ENCODE results near the gene BAZ2B.
"Not testable (repeated sequence)": the region's sequence is repeated elsewhere in the genome, so short reads cannot be mapped to it uniquely, and the experiment has no call there.

The BAZ2B gene

GRCh38 chr2:159535261-159535660 lies 81.1 kb downstream of the BAZ2B start:
- not testable (repeated sequence) for DNase-seq (ENCODE audit: low read depth)

- no peak for DNase-seq (ENCODE audit: low read depth)
These were observed 84.9 kb downstream of the BAZ2B start for GRCh38 chr2:159531475-159531874.

GRCh38 chr2:159526433-159526832 lies 89.9 kb downstream of the BAZ2B start:
- no peak for DNase-seq (ENCODE audit: low read depth)

- no peak for DNase-seq (ENCODE audit: low read depth)
These were observed 91.3 kb downstream of the BAZ2B start for GRCh38 chr2:159525012-159525411.

GRCh38 chr2:159521272-159521671 lies 95.1 kb downstream of the BAZ2B start:
- DNase-seq (ENCODE audit: low read depth): no peak

- peak; percentile 36 for DNase-seq (ENCODE audit: low read depth)
These were observed 97.9 kb downstream of the BAZ2B start for GRCh38 chr2:159518321-159519005.

- DNase-seq (ENCODE audit: low read depth): peak; percentile 47
These were observed 100.0 kb downstream of the BAZ2B start for GRCh38 chr2:159516241-159516758.

- DNase-seq (ENCODE audit: low read depth): no peak
These were observed 100.9 kb downstream of the BAZ2B start for GRCh38 chr2:159515441-159515840.

- DNase-seq (ENCODE audit: low read depth): no peak
These were observed 102.6 kb downstream of the BAZ2B start for GRCh38 chr2:159513745-159514144.

GRCh38 chr2:159508140-159508539 lies 108.2 kb downstream of the BAZ2B start:
- DNase-seq (ENCODE audit: low read depth): no peak

GRCh38 chr2:159506764-159507440 lies 109.4 kb downstream of the BAZ2B start:
- peak; percentile 58 for DNase-seq (ENCODE audit: low read depth)

- DNase-seq (ENCODE audit: low read depth): no peak
These were observed 110.1 kb downstream of the BAZ2B start for GRCh38 chr2:159506202-159506601.

- no peak for DNase-seq (ENCODE audit: low read depth)
These were observed 111.2 kb downstream of the BAZ2B start for GRCh38 chr2:159505196-159505595.

- DNase-seq (ENCODE audit: low read depth): no peak
These were observed 114.6 kb downstream of the BAZ2B start for GRCh38 chr2:159501743-159502142.

- no peak for DNase-seq (ENCODE audit: low read depth)
These were observed 118.5 kb downstream of the BAZ2B start for GRCh38 chr2:159497847-159498246.

- peak; percentile 95 for DNase-seq (ENCODE audit: low read depth)
These were observed 119.1 kb downstream of the BAZ2B start for GRCh38 chr2:159497256-159497655.

- DNase-seq (ENCODE audit: low read depth): no peak
These were observed 126.9 kb downstream of the BAZ2B start for GRCh38 chr2:159489476-159489875.

- DNase-seq (ENCODE audit: low read depth): no peak
These were observed 131.8 kb downstream of the BAZ2B start for GRCh38 chr2:159484532-159484931.

GRCh38 chr2:159476329-159476728 lies 140.0 kb downstream of the BAZ2B start:
- DNase-seq (ENCODE audit: low read depth): peak; percentile 18

- no peak for DNase-seq (ENCODE audit: low read depth)
These were observed 140.6 kb downstream of the BAZ2B start for GRCh38 chr2:159475793-159476192.

GRCh38 chr2:159471340-159471739 lies 145.0 kb downstream of the BAZ2B start:
- DNase-seq (ENCODE audit: low read depth): no peak

- no peak for DNase-seq (ENCODE audit: low read depth)
These were observed 148.1 kb downstream of the BAZ2B start for GRCh38 chr2:159468257-159468656.

- DNase-seq (ENCODE audit: low read depth): no peak
These were observed 153.4 kb downstream of the BAZ2B start for GRCh38 chr2:159462961-159463360.

Measured in iris pigment epithelial cell (primary cell).